OCI-LY7 (cell line): ENCODE data around the gene KRTAP5-3.
"Not testable (repeated sequence)": the region's sequence is repeated elsewhere in the genome, so short reads cannot be mapped to it uniquely, and the experiment has no call there.

Source experiments
- CTCF ChIP-seq: fragments of 200-600 bp; sonication (generic); conservative IDR thresholded peaks from 2 replicates; pipeline ENCODE4 v1.5.1; 2014; ENCODE audit warnings: mild to moderate bottlenecking, antibody characterized with exemption, low read length, moderate library complexity, mixed read lengths
- EZH2phosphoT487 ChIP-seq: fragments of 200-600 bp; sonication (generic); IDR thresholded peaks from 2 replicates; pipeline ENCODE4 v1.6.1; 2018; ENCODE audit warnings: low read depth, borderline replicate concordance, mild to moderate bottlenecking, mixed run types, antibody characterized with exemption, low read length, moderate library complexity, mixed read lengths

- not testable (repeated sequence) for TF ChIP-seq CTCF, EZH2phosphoT487
Measured at GRCh38 chr11:1605923-1606322, 2.3 kb downstream of the KRTAP5-3 start.
